ENCODE results near the gene NEK9. TPM values are rescaled to one million over a fixed set of nuclear protein-coding genes. Genes with fewer than 3 reads are reported as not detected.
"Not testable (repeated sequence)": the region's sequence is repeated elsewhere in the genome, so short reads cannot be mapped to it uniquely, and the experiment has no call there.

The NEK9 gene
- total RNA-seq, 2 donors from 2014 or later: 49.5 to 57.3 TPM

GRCh38 chr14:75153295-75153694, 26.4 kb upstream of the NEK9 start:
- no peaks in the 10 kb centered on the region for H3K9me3 ChIP-seq
- H3K27ac ChIP-seq: no peak overlapping the region
- no peak for DNase-seq
- TF ChIP-seq CTCF (IDR thresholded peaks at IDR 0.05): no peak
- H3K4me3 ChIP-seq: no peak overlapping the region
- no peaks in the 10 kb centered on the region for H3K36me3 ChIP-seq
- H3K27me3 ChIP-seq: no peaks in the 10 kb centered on the region
- H3K4me1 ChIP-seq: no peaks in the 10 kb centered on the region
- intact Hi-C loops (cut with DNase I): no loop called here
- no peak overlapping the region for H3K9ac ChIP-seq (ENCODE audit: low read depth in 2 of 2, low read length in 2 of 2)

GRCh38 chr14:75151851-75152250, 25.0 kb upstream of the NEK9 start:
- Histone ChIP-seq H3K27ac (no peak overlapping the region), H3K4me1 (no peaks in the 10 kb centered on the region), H3K4me3 (no peak overlapping the region), H3K36me3 (no peaks in the 10 kb centered on the region), H3K9me3 (no peaks in the 10 kb centered on the region), H3K9ac (ENCODE audit: low read depth in 2 of 2, low read length in 2 of 2) (no peak overlapping the region), H3K27me3 (no peaks in the 10 kb centered on the region)
- no peak for TF ChIP-seq CTCF (IDR thresholded peaks at IDR 0.05)
- intact Hi-C loops (cut with DNase I): no loop called here
- no peak for DNase-seq

- DNase-seq, H3K27ac ChIP-seq: not testable (repeated sequence)
These were observed 23.8 kb upstream of the NEK9 start for GRCh38 chr14:75150637-75151036.

GRCh38 chr14:75150150-75150549, 23.3 kb upstream of the NEK9 start:
- no peak for DNase-seq

More at GRCh38 chr14:75150637-75151036, 23.8 kb upstream of the NEK9 start:
- H3K4me3 ChIP-seq; intact Hi-C loops (cut with DNase I); H3K9me3 ChIP-seq; H3K9ac ChIP-seq (ENCODE audit: low read depth in 2 of 2, low read length in 2 of 2); H3K27me3 ChIP-seq; H3K4me1 ChIP-seq; H3K36me3 ChIP-seq: not testable (repeated sequence)

GRCh38 chr14:75147423-75148071, 20.7 kb upstream of the NEK9 start:
- Histone ChIP-seq H3K36me3 (no peaks in the 10 kb centered on the region), H3K27ac (peak overlapping the region; percentile 48), H3K4me1 (peaks cover 6% of the 10 kb centered on the region), H3K4me3 (no peak overlapping the region), H3K27me3 (no peaks in the 10 kb centered on the region), H3K9ac (ENCODE audit: low read depth in 2 of 2, low read length in 2 of 2) (no peak overlapping the region), H3K9me3 (no peaks in the 10 kb centered on the region)
- peak; percentile 40 for DNase-seq
- intact Hi-C loops (cut with DNase I): no loop called here
- no peak for TF ChIP-seq CTCF (IDR thresholded peaks at IDR 0.05)

More at GRCh38 chr14:75150150-75150549, 23.3 kb upstream of the NEK9 start:
- TF ChIP-seq CTCF (IDR thresholded peaks at IDR 0.05): no peak
- Histone ChIP-seq H3K4me1 (no peaks in the 10 kb centered on the region), H3K27ac (no peak overlapping the region), H3K9me3 (no peaks in the 10 kb centered on the region), H3K27me3 (no peaks in the 10 kb centered on the region), H3K9ac (ENCODE audit: low read depth in 2 of 2, low read length in 2 of 2) (no peak overlapping the region), H3K36me3 (no peaks in the 10 kb centered on the region), H3K4me3 (no peak overlapping the region)
- intact Hi-C loops (cut with DNase I): no loop called here

GRCh38 chr14:75144944-75145343, 18.1 kb upstream of the NEK9 start:
- Histone ChIP-seq H3K4me3 (no peak overlapping the region), H3K27ac (no peak overlapping the region), H3K4me1 (peaks cover 6% of the 10 kb centered on the region), H3K36me3 (no peaks in the 10 kb centered on the region), H3K9me3 (no peaks in the 10 kb centered on the region), H3K27me3 (no peaks in the 10 kb centered on the region), H3K9ac (ENCODE audit: low read depth in 2 of 2, low read length in 2 of 2) (no peak overlapping the region)
- TF ChIP-seq CTCF (IDR thresholded peaks at IDR 0.05): no peak
- DNase-seq: no peak
- intact Hi-C loops (cut with DNase I): no loop called here
